GM12878 (cell line): ENCODE results near the gene DLG2. TPM values are rescaled to one million over a fixed set of nuclear protein-coding genes. Genes with fewer than 3 reads are reported as not detected.

ENCODE experiments used
- ESRRA ChIP-seq: IDR thresholded peaks from 2 replicates; pipeline ENCODE4 v1.6.1; 2012; ENCODE audit warnings: mild to moderate bottlenecking, low read length, improper control_type of control experiment
- NR2C1 ChIP-seq: fragments of 450-650 bp; IDR thresholded peaks from 2 replicates; pipeline ENCODE4 v1.6.1; 2017; ENCODE audit warnings: antibody characterized with exemption, mild to moderate bottlenecking, moderate library complexity
- ZNF207 ChIP-seq: fragments of 450-650 bp; IDR thresholded peaks from 2 replicates; pipeline ENCODE4 v1.6.1; 2014; ENCODE audit warnings: antibody characterized with exemption, mild to moderate bottlenecking, borderline replicate concordance
- polyA plus RNA-seq, 11 experiments: library from polyadenylated mRNA; depleted of rRNA in 4 of 11; unstranded in 6 of 11; stranded (reverse) in 5 of 11; fragments of >200 nt; fragmentation: Nextera tagmentation in 4 of 11; fragmentation: Illumina TruSeq in 1 of 11; extraction: Ambion mirVana in 4 of 11; extraction: Trizol in 1 of 11; gene quantifications; 1 replicate in 1 of 11; 2 replicates in 10 of 11; pipeline versions ENCODE4 v1.2.1 to v1.2.3, GENCODE V29; 2011 to 2016; ENCODE audit warnings: inconsistent platforms in 2 of 11, missing spikeins in 2 of 11, low read depth in 1 of 11
- total RNA-seq, 4 experiments: library from RNA; depleted of rRNA in 3 of 4; stranded (reverse); fragments of >200 nt in 3 of 4; fragmentation: Illumina TruSeq in 1 of 4; extraction: Trizol in 1 of 4; gene quantifications; 2 replicates each; pipeline versions ENCODE4 v1.2.1 to v1.2.3, GENCODE V29; 2013 to 2021
- TF ChIP-seq, protein P1 (sequence below): fragments of 450-650 bp; conservative IDR thresholded peaks from 2 replicates; pipeline ENCODE4 v1.6.1; 2017; ENCODE audit warnings: mild to moderate bottlenecking, moderate library complexity
- TF ChIP-seq, protein P2 (sequence below): IDR thresholded peaks from 2 replicates; pipeline ENCODE4 v1.6.1; 2012; ENCODE audit warnings: mild to moderate bottlenecking, low read depth, low read length
- TF ChIP-seq, protein P3 (sequence below): IDR thresholded peaks from 2 replicates; pipeline ENCODE4 v1.6.1; 2011; ENCODE audit warnings: low read depth, mild to moderate bottlenecking, low read length, moderate library complexity, borderline replicate concordance; ENCODE audit errors: extremely low read depth
- TF ChIP-seq, protein P4 (sequence below), 3 experiments: IDR thresholded peaks in 2 of 3; conservative IDR thresholded peaks in 1 of 3; 2 replicates each; pipeline ENCODE4 v1.5.1; 2011; ENCODE audit warnings: low read depth in 3 of 3, low read length in 3 of 3, mild to moderate bottlenecking in 3 of 3, control low read depth in 2 of 3, moderate library complexity in 2 of 3, inconsistent platforms in 1 of 3, mixed read lengths in 1 of 3; ENCODE audit not compliant: control insufficient read depth in 2 of 3, insufficient read depth in 1 of 3; ENCODE audit errors: extremely low read depth in 1 of 3

DLG2 gene
- total and polyA plus RNA-seq, 10 of the 15 experiments (the other 5 are each of a cell fraction or from before 2014, with no cell fraction given) = 0.09 to 0.98 (median 0.35) TPM

DNA sequence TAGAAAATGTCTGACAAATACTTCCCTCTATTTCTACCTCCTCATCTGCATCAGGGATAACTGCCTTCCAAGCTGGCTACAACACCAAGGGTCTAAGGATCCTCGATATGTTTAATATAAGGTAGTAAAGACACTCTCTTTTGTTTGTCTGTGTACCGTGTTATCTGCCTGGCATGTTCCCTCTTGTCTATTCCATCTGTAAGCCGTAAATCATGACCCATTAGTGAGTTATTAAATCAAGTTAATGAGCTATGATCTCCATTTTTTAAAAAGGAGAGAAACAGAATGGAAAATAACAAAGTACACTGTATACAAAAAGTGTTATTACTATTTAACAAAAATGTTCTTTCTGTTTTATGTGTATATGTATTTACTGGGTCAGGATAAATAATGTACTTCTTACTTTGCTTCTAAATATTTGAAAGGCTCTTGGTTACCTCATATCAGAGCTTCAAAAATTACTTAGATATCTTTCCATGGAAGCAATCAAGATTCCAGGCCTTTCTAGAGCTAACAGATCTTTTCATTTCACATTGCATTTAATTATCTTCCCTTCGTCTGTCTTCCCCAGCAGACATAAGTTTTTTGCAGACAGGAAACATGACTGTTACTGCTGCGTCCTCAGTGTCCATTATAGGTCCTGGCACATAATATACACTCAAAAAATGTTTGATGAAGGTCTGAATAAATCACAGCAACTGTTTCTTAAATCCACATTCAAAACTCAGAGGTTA lies 1998.4 kb downstream of the DLG2 start (continued):
- TF ChIP-seq, protein P1, sequence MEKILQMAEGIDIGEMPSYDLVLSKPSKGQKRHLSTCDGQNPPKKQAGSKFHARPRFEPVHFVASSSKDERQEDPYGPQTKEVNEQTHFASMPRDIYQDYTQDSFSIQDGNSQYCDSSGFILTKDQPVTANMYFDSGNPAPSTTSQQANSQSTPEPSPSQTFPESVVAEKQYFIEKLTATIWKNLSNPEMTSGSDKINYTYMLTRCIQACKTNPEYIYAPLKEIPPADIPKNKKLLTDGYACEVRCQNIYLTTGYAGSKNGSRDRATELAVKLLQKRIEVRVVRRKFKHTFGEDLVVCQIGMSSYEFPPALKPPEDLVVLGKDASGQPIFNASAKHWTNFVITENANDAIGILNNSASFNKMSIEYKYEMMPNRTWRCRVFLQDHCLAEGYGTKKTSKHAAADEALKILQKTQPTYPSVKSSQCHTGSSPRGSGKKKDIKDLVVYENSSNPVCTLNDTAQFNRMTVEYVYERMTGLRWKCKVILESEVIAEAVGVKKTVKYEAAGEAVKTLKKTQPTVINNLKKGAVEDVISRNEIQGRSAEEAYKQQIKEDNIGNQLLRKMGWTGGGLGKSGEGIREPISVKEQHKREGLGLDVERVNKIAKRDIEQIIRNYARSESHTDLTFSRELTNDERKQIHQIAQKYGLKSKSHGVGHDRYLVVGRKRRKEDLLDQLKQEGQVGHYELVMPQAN = no peak
- TF ChIP-seq NR2C1 (no peak), ESRRA (no peak), ZNF207 (no peak)
- TF ChIP-seq, protein P2, sequence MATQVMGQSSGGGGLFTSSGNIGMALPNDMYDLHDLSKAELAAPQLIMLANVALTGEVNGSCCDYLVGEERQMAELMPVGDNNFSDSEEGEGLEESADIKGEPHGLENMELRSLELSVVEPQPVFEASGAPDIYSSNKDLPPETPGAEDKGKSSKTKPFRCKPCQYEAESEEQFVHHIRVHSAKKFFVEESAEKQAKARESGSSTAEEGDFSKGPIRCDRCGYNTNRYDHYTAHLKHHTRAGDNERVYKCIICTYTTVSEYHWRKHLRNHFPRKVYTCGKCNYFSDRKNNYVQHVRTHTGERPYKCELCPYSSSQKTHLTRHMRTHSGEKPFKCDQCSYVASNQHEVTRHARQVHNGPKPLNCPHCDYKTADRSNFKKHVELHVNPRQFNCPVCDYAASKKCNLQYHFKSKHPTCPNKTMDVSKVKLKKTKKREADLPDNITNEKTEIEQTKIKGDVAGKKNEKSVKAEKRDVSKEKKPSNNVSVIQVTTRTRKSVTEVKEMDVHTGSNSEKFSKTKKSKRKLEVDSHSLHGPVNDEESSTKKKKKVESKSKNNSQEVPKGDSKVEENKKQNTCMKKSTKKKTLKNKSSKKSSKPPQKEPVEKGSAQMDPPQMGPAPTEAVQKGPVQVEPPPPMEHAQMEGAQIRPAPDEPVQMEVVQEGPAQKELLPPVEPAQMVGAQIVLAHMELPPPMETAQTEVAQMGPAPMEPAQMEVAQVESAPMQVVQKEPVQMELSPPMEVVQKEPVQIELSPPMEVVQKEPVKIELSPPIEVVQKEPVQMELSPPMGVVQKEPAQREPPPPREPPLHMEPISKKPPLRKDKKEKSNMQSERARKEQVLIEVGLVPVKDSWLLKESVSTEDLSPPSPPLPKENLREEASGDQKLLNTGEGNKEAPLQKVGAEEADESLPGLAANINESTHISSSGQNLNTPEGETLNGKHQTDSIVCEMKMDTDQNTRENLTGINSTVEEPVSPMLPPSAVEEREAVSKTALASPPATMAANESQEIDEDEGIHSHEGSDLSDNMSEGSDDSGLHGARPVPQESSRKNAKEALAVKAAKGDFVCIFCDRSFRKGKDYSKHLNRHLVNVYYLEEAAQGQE = no peak
- TF ChIP-seq, protein P3, sequence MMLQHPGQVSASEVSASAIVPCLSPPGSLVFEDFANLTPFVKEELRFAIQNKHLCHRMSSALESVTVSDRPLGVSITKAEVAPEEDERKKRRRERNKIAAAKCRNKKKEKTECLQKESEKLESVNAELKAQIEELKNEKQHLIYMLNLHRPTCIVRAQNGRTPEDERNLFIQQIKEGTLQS = no peak
- TF ChIP-seq, protein P4, sequence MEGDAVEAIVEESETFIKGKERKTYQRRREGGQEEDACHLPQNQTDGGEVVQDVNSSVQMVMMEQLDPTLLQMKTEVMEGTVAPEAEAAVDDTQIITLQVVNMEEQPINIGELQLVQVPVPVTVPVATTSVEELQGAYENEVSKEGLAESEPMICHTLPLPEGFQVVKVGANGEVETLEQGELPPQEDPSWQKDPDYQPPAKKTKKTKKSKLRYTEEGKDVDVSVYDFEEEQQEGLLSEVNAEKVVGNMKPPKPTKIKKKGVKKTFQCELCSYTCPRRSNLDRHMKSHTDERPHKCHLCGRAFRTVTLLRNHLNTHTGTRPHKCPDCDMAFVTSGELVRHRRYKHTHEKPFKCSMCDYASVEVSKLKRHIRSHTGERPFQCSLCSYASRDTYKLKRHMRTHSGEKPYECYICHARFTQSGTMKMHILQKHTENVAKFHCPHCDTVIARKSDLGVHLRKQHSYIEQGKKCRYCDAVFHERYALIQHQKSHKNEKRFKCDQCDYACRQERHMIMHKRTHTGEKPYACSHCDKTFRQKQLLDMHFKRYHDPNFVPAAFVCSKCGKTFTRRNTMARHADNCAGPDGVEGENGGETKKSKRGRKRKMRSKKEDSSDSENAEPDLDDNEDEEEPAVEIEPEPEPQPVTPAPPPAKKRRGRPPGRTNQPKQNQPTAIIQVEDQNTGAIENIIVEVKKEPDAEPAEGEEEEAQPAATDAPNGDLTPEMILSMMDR (IDR thresholded peaks at IDR 0.05 in 2 of 3, conservative IDR thresholded peaks at IDR 0.05 in 1 of 3; ENCODE audit: control insufficient read depth in 2 of 3, extremely low read depth in 1 of 3, insufficient read depth in 1 of 3, low read depth in 3 of 3, low read length in 3 of 3) = no peak
